HEK293 (cell line): Measurements from ENCODE around the gene CETN3.
A peak's percentile ranks its signal among the peaks of the same experiment; 100 is the strongest.

Source experiments
- CTCF ChIA-PET: fragments of 350-600 bp; formaldehyde crosslinking; extraction: SDS; loops from one replicate; lab custom pipeline; 2021; ENCODE audit warnings: antibody characterized with exemption; lab: Yijun Ruan, JAX
- POLR2A ChIA-PET: fragments of 300-600 bp; formaldehyde crosslinking; extraction: SDS; loops from one replicate; lab custom pipeline; 2020; ENCODE audit warnings: antibody characterized with exemption, inconsistent platforms; lab: Yijun Ruan, JAX
- H3K27ac ChIP-seq: fragments of 200-500 bp; sonication (Bioruptor generic); 2 replicates; pipeline ENCODE4 v1.5.1; 2014; ENCODE audit warnings: low read depth, low read length, control low read depth, inconsistent platforms; ENCODE audit errors: extremely low read depth
- H3K36me3 ChIP-seq, 2 experiments: fragments of 200-500 bp in 1 of 2; sonication (Bioruptor generic) in 1 of 2; 1 replicate in 1 of 2; 2 replicates in 1 of 2; pipeline ENCODE4 v1.5.1; 2014 to 2017; ENCODE audit warnings: inconsistent platforms in 2 of 2, low read length in 2 of 2; ENCODE audit not compliant: control insufficient read depth in 2 of 2, insufficient read depth in 1 of 2
- H3K4me1 ChIP-seq: fragments of 200-500 bp; sonication (Bioruptor generic); 2 replicates; pipeline ENCODE4 v1.5.1; 2014; ENCODE audit warnings: mild to moderate bottlenecking, low read length, inconsistent platforms; ENCODE audit not compliant: control insufficient read depth, insufficient read depth
- H3K4me3 ChIP-seq: 2 replicates; pipeline ENCODE4 v1.5.1; 2011; ENCODE audit warnings: low read depth, mild to moderate bottlenecking, control low read depth, low read length, moderate library complexity
- H3K9me3 ChIP-seq: fragments of 200-500 bp; sonication (Bioruptor generic); 2 replicates; pipeline ENCODE4 v1.5.1; 2014; ENCODE audit warnings: low read depth, low read length, inconsistent platforms; ENCODE audit not compliant: control insufficient read depth, insufficient read depth
- ELK4 ChIP-seq: IDR thresholded peaks from 2 replicates; pipeline ENCODE4 v1.6.1; 2011; ENCODE audit warnings: mild to moderate bottlenecking, low read depth, low read length, borderline replicate concordance
- GLIS2 ChIP-seq: fragments of 450-650 bp; formaldehyde crosslinking; IDR thresholded peaks from 2 replicates; pipeline ENCODE4 v1.5.1; 2016; ENCODE audit warnings: missing biosample characterization, missing genetic modification characterization
- MZF1 ChIP-seq: fragments of 450-650 bp; formaldehyde crosslinking; IDR thresholded peaks from 2 replicates; pipeline ENCODE4 v1.5.1; 2017; ENCODE audit warnings: missing biosample characterization, missing genetic modification characterization, borderline replicate concordance
- OSR2 ChIP-seq: fragments of 450-650 bp; formaldehyde crosslinking; IDR thresholded peaks from 2 replicates; pipeline ENCODE4 v1.5.1; 2016; ENCODE audit warnings: missing biosample characterization, missing genetic modification characterization
- RBAK ChIP-seq: fragments of 450-650 bp; formaldehyde crosslinking; IDR thresholded peaks from 2 replicates; pipeline ENCODE4 v1.5.1; 2016; ENCODE audit warnings: missing biosample characterization, missing genetic modification characterization
- SALL2 ChIP-seq: fragments of 450-650 bp; formaldehyde crosslinking; IDR thresholded peaks from 2 replicates; pipeline ENCODE4 v1.5.0; 2017; ENCODE audit warnings: missing biosample characterization, mild to moderate bottlenecking, missing genetic modification characterization, borderline replicate concordance
- SETDB1 ChIP-seq: IDR thresholded peaks from one replicate; pipeline ENCODE4 v1.6.1; 2017; ENCODE audit warnings: mild to moderate bottlenecking, low read length, moderate library complexity, mixed read lengths; ENCODE audit not compliant: insufficient read length
- SP3 ChIP-seq: fragments of 450-650 bp; formaldehyde crosslinking; IDR thresholded peaks from 2 replicates; pipeline ENCODE4 v1.5.1; 2016; ENCODE audit warnings: missing biosample characterization, missing genetic modification characterization
- SP7 ChIP-seq: fragments of 450-650 bp; formaldehyde crosslinking; IDR thresholded peaks from 2 replicates; pipeline ENCODE4 v1.5.1; 2016; ENCODE audit warnings: missing biosample characterization, missing genetic modification characterization
- TRIM28 ChIP-seq: IDR thresholded peaks from 2 replicates; pipeline ENCODE4 v1.6.1; 2011; ENCODE audit warnings: low read length, control low read depth, borderline replicate concordance
- YY1 ChIP-seq: fragments of 450-650 bp; formaldehyde crosslinking; IDR thresholded peaks from 2 replicates; pipeline ENCODE4 v1.5.1; 2018; ENCODE audit warnings: missing biosample characterization, missing genetic modification characterization
- ZIC2 ChIP-seq: fragments of 450-650 bp; formaldehyde crosslinking; IDR thresholded peaks from 2 replicates; pipeline ENCODE4 v1.5.1; 2016; ENCODE audit warnings: missing biosample characterization, missing genetic modification characterization
- ZNF132 ChIP-seq: fragments of 450-650 bp; formaldehyde crosslinking; IDR thresholded peaks from 2 replicates; pipeline ENCODE4 v1.5.1; 2017; ENCODE audit warnings: missing biosample characterization, missing genetic modification characterization, borderline replicate concordance
- ZNF169 ChIP-seq: fragments of 450-650 bp; formaldehyde crosslinking; IDR thresholded peaks from 2 replicates; pipeline ENCODE4 v1.5.1; 2016; ENCODE audit warnings: missing biosample characterization, missing genetic modification characterization
- ZNF18 ChIP-seq: fragments of 450-650 bp; formaldehyde crosslinking; IDR thresholded peaks from 2 replicates; pipeline ENCODE4 v1.5.1; 2016; ENCODE audit warnings: missing biosample characterization, missing genetic modification characterization
- ZNF202 ChIP-seq: fragments of 450-650 bp; formaldehyde crosslinking; IDR thresholded peaks from 2 replicates; pipeline ENCODE4 v1.5.1; 2016; ENCODE audit warnings: missing biosample characterization, missing genetic modification characterization, borderline replicate concordance
- ZNF391 ChIP-seq: fragments of 450-650 bp; formaldehyde crosslinking; IDR thresholded peaks from 2 replicates; pipeline ENCODE4 v1.5.1; 2016; ENCODE audit warnings: low read depth, missing biosample characterization, missing genetic modification characterization, borderline replicate concordance
- ZNF404 ChIP-seq: fragments of 450-650 bp; formaldehyde crosslinking; IDR thresholded peaks from 2 replicates; pipeline ENCODE4 v1.5.1; 2017; ENCODE audit warnings: missing biosample characterization, missing genetic modification characterization
- ZNF501 ChIP-seq: fragments of 450-650 bp; formaldehyde crosslinking; IDR thresholded peaks from 2 replicates; pipeline ENCODE4 v1.5.1; 2016; ENCODE audit warnings: missing biosample characterization, missing genetic modification characterization
- ZNF548 ChIP-seq: fragments of 450-650 bp; formaldehyde crosslinking; IDR thresholded peaks from 2 replicates; pipeline ENCODE4 v1.5.1; 2016; ENCODE audit warnings: missing biosample characterization, missing genetic modification characterization
- ZNF585B ChIP-seq: fragments of 450-650 bp; formaldehyde crosslinking; IDR thresholded peaks from 2 replicates; pipeline ENCODE4 v1.5.1; 2016; ENCODE audit warnings: missing biosample characterization, missing genetic modification characterization
- ZNF596 ChIP-seq: fragments of 450-650 bp; IDR thresholded peaks from 2 replicates; pipeline ENCODE4 v1.5.0; 2018; ENCODE audit warnings: missing biosample characterization, mild to moderate bottlenecking, missing genetic modification characterization, moderate library complexity
- ZNF624 ChIP-seq: fragments of 450-650 bp; formaldehyde crosslinking; IDR thresholded peaks from 2 replicates; pipeline ENCODE4 v1.5.1; 2017; ENCODE audit warnings: missing biosample characterization, missing genetic modification characterization
- ZNF629 ChIP-seq: fragments of 450-650 bp; formaldehyde crosslinking; IDR thresholded peaks from 2 replicates; pipeline ENCODE4 v1.5.1; 2017; ENCODE audit warnings: missing biosample characterization, missing genetic modification characterization
- ZNF654 ChIP-seq: fragments of 450-650 bp; formaldehyde crosslinking; IDR thresholded peaks from 2 replicates; pipeline ENCODE4 v1.5.1; 2016; ENCODE audit warnings: low read depth, missing biosample characterization, missing genetic modification characterization
- TF ChIP-seq, protein P1 (sequence below): fragments of 450-650 bp; formaldehyde crosslinking; IDR thresholded peaks from 2 replicates; pipeline ENCODE4 v1.5.1; 2017; ENCODE audit warnings: missing biosample characterization, missing genetic modification characterization
- TF ChIP-seq, protein P2 (sequence below): fragments of 450-650 bp; formaldehyde crosslinking; conservative IDR thresholded peaks from 2 replicates; pipeline ENCODE4 v1.5.1; 2016; ENCODE audit warnings: low read depth, missing biosample characterization, missing genetic modification characterization

The CETN3 gene

DNA sequence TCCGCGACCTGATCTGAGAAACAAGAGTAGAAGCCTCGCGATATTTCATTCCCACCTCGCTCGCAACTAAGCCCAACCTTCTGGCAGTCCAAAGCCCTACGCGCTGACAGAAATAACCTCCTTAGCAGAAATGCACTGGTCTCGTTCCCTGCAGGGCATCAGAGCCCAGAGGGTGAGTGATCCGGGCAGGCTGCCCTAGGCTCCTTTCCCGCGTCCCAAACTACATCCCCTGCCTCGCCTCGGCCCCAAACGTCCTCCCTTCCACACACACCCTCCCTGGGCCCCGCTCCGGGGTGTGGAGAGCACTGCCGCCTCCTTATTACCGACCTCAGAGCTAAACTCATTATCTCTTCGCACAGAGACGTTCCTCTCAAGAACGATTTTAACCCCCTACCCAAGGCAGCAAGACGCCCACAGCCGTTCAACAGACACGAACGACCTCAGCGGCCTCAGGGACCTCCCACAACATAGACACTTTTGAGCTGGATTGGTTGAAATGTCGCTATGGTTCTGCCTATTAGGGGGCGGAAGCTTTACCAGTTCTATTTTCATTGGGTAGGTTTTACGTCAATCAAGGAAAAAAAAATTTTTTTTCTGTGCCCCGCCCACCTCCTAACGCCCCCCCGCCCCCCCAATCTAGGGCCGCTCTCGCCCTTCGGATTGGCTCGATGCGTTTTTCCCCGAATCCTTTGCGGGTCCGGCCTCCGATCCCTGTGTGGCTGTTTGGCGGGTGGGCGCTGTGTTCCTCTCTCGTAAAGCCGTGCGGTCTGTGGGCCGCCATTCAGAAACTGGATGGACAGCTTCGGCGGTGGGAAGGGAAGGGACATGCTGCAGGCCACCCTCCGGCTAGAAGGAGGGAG is at the start of gene CETN3 (continued):
- TF ChIP-seq, protein P1, sequence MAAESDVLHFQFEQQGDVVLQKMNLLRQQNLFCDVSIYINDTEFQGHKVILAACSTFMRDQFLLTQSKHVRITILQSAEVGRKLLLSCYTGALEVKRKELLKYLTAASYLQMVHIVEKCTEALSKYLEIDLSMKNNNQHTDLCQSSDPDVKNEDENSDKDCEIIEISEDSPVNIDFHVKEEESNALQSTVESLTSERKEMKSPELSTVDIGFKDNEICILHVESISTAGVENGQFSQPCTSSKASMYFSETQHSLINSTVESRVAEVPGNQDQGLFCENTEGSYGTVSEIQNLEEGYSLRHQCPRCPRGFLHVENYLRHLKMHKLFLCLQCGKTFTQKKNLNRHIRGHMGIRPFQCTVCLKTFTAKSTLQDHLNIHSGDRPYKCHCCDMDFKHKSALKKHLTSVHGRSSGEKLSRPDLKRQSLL, result no peak
- TF ChIP-seq ZNF624 (no peak), RBAK (tag by site-specific recombination) (no peak), GLIS2 (tag by site-specific recombination) (peak; percentile 79), ZNF404 (no peak), ZNF629 (peak; percentile 68), ZNF501 (tag by site-specific recombination) (peak; percentile 95), ZNF654 (tag by site-specific recombination) (no peak), MZF1 (no peak; the same call in 1 of the 2 replicates), ELK4 (no peak), ZNF596 (no peak), ZNF548 (no peak), YY1 (tag by site-specific recombination) (peak; percentile 86), ZNF169 (tag by site-specific recombination) (no peak), TRIM28 (peak; percentile 0; the same call in 1 of the 2 replicates), SALL2 (tag by site-specific recombination) (no peak), SP7 (tag by site-specific recombination) (peak; percentile 82), SP3 (tag by site-specific recombination) (peak; percentile 91)
- TF ChIP-seq, protein P2, sequence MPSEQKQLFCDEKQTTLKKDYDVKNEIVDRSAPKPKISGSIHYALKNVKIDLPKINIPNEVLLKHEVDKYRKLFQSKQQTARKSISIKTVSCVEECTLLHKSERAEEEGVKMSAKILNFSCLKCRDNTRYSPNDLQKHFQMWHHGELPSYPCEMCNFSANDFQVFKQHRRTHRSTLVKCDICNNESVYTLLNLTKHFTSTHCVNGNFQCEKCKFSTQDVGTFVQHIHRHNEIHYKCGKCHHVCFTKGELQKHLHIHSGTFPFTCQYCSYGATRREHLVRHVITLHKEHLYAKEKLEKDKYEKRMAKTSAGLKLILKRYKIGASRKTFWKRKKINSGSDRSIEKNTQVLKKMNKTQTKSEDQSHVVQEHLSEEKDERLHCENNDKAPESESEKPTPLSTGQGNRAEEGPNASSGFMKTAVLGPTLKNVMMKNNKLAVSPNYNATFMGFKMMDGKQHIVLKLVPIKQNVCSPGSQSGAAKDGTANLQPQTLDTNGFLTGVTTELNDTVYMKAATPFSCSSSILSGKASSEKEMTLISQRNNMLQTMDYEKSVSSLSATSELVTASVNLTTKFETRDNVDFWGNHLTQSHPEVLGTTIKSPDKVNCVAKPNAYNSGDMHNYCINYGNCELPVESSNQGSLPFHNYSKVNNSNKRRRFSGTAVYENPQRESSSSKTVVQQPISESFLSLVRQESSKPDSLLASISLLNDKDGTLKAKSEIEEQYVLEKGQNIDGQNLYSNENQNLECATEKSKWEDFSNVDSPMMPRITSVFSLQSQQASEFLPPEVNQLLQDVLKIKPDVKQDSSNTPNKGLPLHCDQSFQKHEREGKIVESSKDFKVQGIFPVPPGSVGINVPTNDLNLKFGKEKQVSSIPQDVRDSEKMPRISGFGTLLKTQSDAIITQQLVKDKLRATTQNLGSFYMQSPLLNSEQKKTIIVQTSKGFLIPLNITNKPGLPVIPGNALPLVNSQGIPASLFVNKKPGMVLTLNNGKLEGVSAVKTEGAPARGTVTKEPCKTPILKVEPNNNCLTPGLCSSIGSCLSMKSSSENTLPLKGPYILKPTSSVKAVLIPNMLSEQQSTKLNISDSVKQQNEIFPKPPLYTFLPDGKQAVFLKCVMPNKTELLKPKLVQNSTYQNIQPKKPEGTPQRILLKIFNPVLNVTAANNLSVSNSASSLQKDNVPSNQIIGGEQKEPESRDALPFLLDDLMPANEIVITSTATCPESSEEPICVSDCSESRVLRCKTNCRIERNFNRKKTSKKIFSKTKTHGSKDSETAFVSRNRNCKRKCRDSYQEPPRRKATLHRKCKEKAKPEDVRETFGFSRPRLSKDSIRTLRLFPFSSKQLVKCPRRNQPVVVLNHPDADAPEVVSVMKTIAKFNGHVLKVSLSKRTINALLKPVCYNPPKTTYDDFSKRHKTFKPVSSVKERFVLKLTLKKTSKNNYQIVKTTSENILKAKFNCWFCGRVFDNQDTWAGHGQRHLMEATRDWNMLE (tag by site-specific recombination), result no peak
- TF ChIP-seq, all 188 proteins: peak for 68

DNA sequence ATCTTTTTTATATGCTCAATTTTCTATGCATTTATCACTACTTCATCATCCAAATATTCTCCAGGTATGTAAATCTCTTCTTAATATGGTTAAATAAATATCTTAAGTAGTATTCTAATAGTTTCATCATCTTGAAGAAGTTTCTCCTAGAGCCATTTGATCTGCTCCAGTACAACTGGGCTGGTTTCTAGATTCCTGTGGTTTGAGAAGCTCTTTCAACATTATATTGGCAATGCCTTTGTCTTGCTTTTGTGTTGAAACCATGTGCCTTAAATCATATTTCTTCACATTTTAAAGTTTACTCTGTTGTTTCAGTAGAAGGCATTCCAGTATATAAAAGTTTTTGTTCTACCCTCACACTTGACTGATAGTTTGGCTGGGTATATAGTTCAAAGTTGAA is 37.4 kb upstream of the CETN3 start:
- no peaks in the 10 kb centered on the region for H3K9me3 ChIP-seq
- H3K27ac ChIP-seq, result no peak overlapping the region
- ChIA-PET CTCF (interaction anchor here (0.6 to 1.0 kb wide), 3 partner anchors 25 to 337 kb away, joined by 4 to 5 read pairs (median 5); no protein-coding TSS in a partner anchor), POLR2A (no interaction called here)
- no peaks in the 10 kb centered on the region; a peak in 1 of 3 replicates for H3K36me3 ChIP-seq
- peaks cover 4% of the 10 kb centered on the region; the same call in 1 of the 2 replicates for H3K4me1 ChIP-seq
- no peak overlapping the region for H3K4me3 ChIP-seq
- no peak for TF ChIP-seq GLIS2 (tag by site-specific recombination)
- no peak for TF ChIP-seq ZNF391 (tag by site-specific recombination)
- no peak for TF ChIP-seq SP7 (tag by site-specific recombination)
- no peak for TF ChIP-seq ZNF132 (tag by site-specific recombination)
- TF ChIP-seq SETDB1, result no peak
- no peak for TF ChIP-seq OSR2
- no peak for TF ChIP-seq ZNF169 (tag by site-specific recombination)
- no peak for TF ChIP-seq ZNF202
- TF ChIP-seq SP3 (tag by site-specific recombination), result no peak
- no peak for TF ChIP-seq ZIC2 (tag by site-specific recombination)
- no peak for TF ChIP-seq ZNF585B (tag by site-specific recombination)
- no peak for TF ChIP-seq ZNF18
